Lower leg skin (tissue), 4 donors: ENCODE data around the gene FOXK1. TPM values are rescaled to one million over a fixed set of nuclear protein-coding genes. Genes with fewer than 3 reads are reported as not detected.

Source experiments
- DNase-seq, 2 donors: peaks; one replicate each; pipeline ENCODE4 v3.0.0-alpha.2; 2019; ENCODE audit warnings: low spot score in 2 of 2
- H3K4me3 ChIP-seq: fragments of 200-600 bp; sonication (generic); 2 replicates; pipeline ENCODE4 v1.5.1; 2017; ENCODE audit warnings: mild to moderate bottlenecking, low read depth; ENCODE audit not compliant: poor library complexity, severe bottlenecking
- CTCF ChIP-seq, 3 donors: fragments of 450-650 bp; IDR thresholded peaks; one replicate each; pipeline ENCODE4 v1.5.1; 2016; ENCODE audit warnings: antibody characterized with exemption in 3 of 3, mild to moderate bottlenecking in 3 of 3, moderate library complexity in 2 of 3
- POLR2A ChIP-seq, 2 donors: fragments of 450-650 bp; IDR thresholded peaks; one replicate each; pipeline ENCODE4 v1.6.1; 2016 to 2017; ENCODE audit warnings: antibody characterized with exemption in 2 of 2, mild to moderate bottlenecking in 1 of 2, moderate library complexity in 1 of 2
- WGBS, 2 donors: methylation state at CpG; one replicate each; pipeline ENCODE4 v1.1.5; 2018; 5-methylcytosine and 5-hydroxymethylcytosine counted together
- intact Hi-C: fragments of 100-400 bp; cut with DNase I; formaldehyde crosslinking; loops from one replicate; pipeline ENCODE4 v1.15.0; 2023; ENCODE audit warnings: low total_unique reads
- microRNA-seq, 2 donors: library from miRNA; unstranded; fragments of <30 nt; microRNA quantifications; one replicate each; pipeline ENCODE4, GENCODE V29; 2016; ENCODE audit warnings: borderline replicate concordance in 2 of 2, borderline number of aligned reads in 1 of 2
- total RNA-seq, 4 donors: library from RNA; depleted of rRNA; stranded (reverse); fragments of >200 nt; gene quantifications; one replicate each; pipeline ENCODE4 v1.1.0, GENCODE V29; 2016

Gene FOXK1
- total RNA-seq, 4 donors from 2014 or later: 22.0 to 41.3 (median 30.3) TPM

DNA sequence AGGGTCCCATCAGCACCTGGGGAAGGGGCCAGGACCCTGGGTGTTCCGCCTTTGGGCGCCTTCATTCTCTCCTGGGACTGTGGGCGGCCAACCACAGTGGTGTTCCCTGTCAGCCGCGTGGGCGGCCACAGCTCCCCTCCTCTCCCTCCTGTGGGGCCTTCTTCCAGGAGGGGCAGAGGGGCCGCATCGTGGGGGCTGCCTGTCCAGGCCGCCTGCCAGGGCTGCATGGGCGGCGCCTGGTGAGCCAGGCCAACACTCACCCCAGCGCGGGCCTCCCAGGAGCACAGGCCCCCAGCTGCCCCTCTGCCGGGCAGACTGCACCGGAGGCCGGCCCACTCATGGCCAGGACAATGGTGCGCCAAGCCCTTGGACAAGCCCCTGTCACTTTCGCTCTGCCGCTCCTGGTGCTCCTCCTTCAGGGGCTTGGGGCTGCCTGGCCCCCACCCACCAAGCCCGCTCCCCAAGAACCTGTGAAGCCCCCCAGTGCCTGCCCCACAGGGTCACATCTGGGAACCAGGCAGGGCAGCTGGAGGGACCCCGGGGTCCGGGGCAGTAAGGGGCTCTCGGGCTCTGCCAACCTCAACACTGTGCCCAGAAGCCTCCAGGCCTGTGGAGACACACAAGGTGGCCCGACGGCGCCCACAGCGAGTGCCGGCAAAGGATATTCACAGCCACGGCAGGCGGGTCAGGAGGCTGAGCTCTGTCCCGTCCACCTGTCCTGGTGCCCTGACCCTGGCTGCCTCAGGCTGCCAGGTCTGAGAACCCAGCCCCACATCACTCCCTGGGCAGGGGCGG lies 136.1 kb downstream of the FOXK1 start:
- TF ChIP-seq CTCF (IDR thresholded peaks at IDR 0.05) (no peak), POLR2A (IDR thresholded peaks at IDR 0.05) (no peak)
- intact Hi-C loops: no loop called here
- 91 to 92% methylated on average over 14 to 18 of the region's 32 CpGs for WGBS, 2 donors
- DNase-seq: no peak
- no peak overlapping the region for H3K4me3 ChIP-seq

- no peak for TF ChIP-seq POLR2A (IDR thresholded peaks at IDR 0.05)
- H3K4me3 ChIP-seq: no peak overlapping the region
- no peak for DNase-seq
- WGBS, 2 donors: 71 to 72% methylated on average over 35 to 39 of the region's 39 CpGs
- intact Hi-C loops: no loop called here
Observed at GRCh38 chr7:4819560-4820404, 137.7 kb downstream of the FOXK1 start.

GRCh38 chr7:4820405-4820966 lies 138.4 kb downstream of the FOXK1 start:
- intact Hi-C loops: no loop called here
- WGBS, 2 donors: 71 to 73% methylated on average over 19 of the region's 19 CpGs
- DNase-seq: no peak
- TF ChIP-seq CTCF (IDR thresholded peaks at IDR 0.05) (no peak), POLR2A (IDR thresholded peaks at IDR 0.05) (no peak)
- no peak overlapping the region for H3K4me3 ChIP-seq

Small RNA genes lying within 50 kb of the gene (microRNA-seq; reads per million reads assigned to microRNA genes)
- 0 reads per million in 2 donors for gene MIR4656

Other genes starting within 250 kb of the FOXK1 start
- gene AP5Z1, start 93.3 kb downstream of the FOXK1 start, total RNA-seq: 10 to 100 TPM; 43.1 to 87.4 (median 61.3) TPM
- gene PAPOLB, start 179.7 kb downstream of the FOXK1 start, total RNA-seq: under 1 TPM in 1 of 4 donors, not detected in 3; 0.08 TPM
- gene RADIL, start 201.4 kb downstream of the FOXK1 start, total RNA-seq: 1 to 10 TPM; 1.5 to 2.6 (median 2.1) TPM